Osteoblast (primary cell): ENCODE results near the gene DPF3. TPM values are rescaled to one million over a fixed set of nuclear protein-coding genes. Genes with fewer than 3 reads are reported as not detected.
A peak's percentile ranks its signal among the peaks of the same experiment; 100 is the strongest.

Experiments used
- DNase-seq: peaks from one replicate; pipeline ENCODE4 v3.0.0; 2011; ENCODE audit warnings: low spot score, mixed read lengths; ENCODE audit not compliant: insufficient read length; ENCODE audit errors: missing footprints
- H2AFZ ChIP-seq: 2 replicates; pipeline ENCODE4 v1.6.0; 2011; ENCODE audit warnings: mild to moderate bottlenecking, low read length
- H3K27ac ChIP-seq: 2 replicates; pipeline ENCODE4 v1.5.1; 2011; ENCODE audit warnings: mild to moderate bottlenecking, low read depth, low read length, moderate library complexity
- H3K27me3 ChIP-seq: 2 replicates; pipeline ENCODE4 v1.6.0; 2012; ENCODE audit warnings: mild to moderate bottlenecking, control low read depth, inconsistent platforms, low read length, moderate library complexity; ENCODE audit not compliant: insufficient read depth
- H3K36me3 ChIP-seq: 2 replicates; pipeline ENCODE4 v1.5.1; 2011; ENCODE audit warnings: mild to moderate bottlenecking, low read length, control low read depth, moderate library complexity; ENCODE audit not compliant: insufficient read depth
- H3K4me1 ChIP-seq: 2 replicates; pipeline ENCODE4 v1.5.1; 2011; ENCODE audit warnings: mild to moderate bottlenecking, low read length, control low read depth, moderate library complexity; ENCODE audit not compliant: insufficient read depth
- H3K4me2 ChIP-seq: 2 replicates; pipeline ENCODE4 v1.6.0; 2011; ENCODE audit warnings: mild to moderate bottlenecking, low read length; ENCODE audit not compliant: insufficient read depth
- H3K4me3 ChIP-seq: fragments of 200-600 bp; sonication (generic); 3 replicates; pipeline ENCODE4 v1.5.1; 2012; ENCODE audit warnings: mild to moderate bottlenecking, low read length, inconsistent platforms; ENCODE audit not compliant: insufficient read depth
- H3K79me2 ChIP-seq: 2 replicates; pipeline ENCODE4 v1.6.0; 2012; ENCODE audit warnings: mild to moderate bottlenecking, low read length, control low read depth, inconsistent platforms; ENCODE audit not compliant: insufficient read depth
- H3K9me3 ChIP-seq: 2 replicates; pipeline ENCODE4 v1.5.1; 2011; ENCODE audit warnings: low read depth, low read length, control low read depth
- H4K20me1 ChIP-seq: 2 replicates; pipeline ENCODE4 v1.6.0; 2012; ENCODE audit warnings: mild to moderate bottlenecking, low read length, control low read depth; ENCODE audit not compliant: insufficient read depth
- CTCF ChIP-seq: IDR thresholded peaks from 2 replicates; pipeline ENCODE4 v1.5.1; 2011; ENCODE audit warnings: mild to moderate bottlenecking, low read depth, low read length, moderate library complexity; ENCODE audit errors: extremely low read depth
- total RNA-seq: library from RNA; depleted of rRNA; stranded (reverse); fragments of >200 nt; gene quantifications from 2 replicates; pipeline ENCODE4 v1.2.3, GENCODE V29; 2012

Gene DPF3
- total RNA-seq, 1 donor = 1.8 TPM

GRCh38 chr14:72822946-72823611 lies 70.8 kb downstream of the DPF3 start:
- H3K27ac ChIP-seq = no peak overlapping the region
- peaks cover 3% of the 10 kb centered on the region for H3K9me3 ChIP-seq
- H3K4me1 ChIP-seq = no peaks in the 10 kb centered on the region
- no peak overlapping the region for H3K4me3 ChIP-seq
- H3K36me3 ChIP-seq = no peaks in the 10 kb centered on the region
- peak overlapping the region; percentile 56 for H2AFZ ChIP-seq
- H3K4me2 ChIP-seq = no peak overlapping the region
- DNase-seq = no peak
- no peaks in the 10 kb centered on the region for H4K20me1 ChIP-seq
- no peaks in the 10 kb centered on the region for H3K79me2 ChIP-seq
- no peaks in the 10 kb centered on the region for H3K27me3 ChIP-seq
- no peak for TF ChIP-seq CTCF

GRCh38 chr14:72818998-72819397 lies 74.9 kb downstream of the DPF3 start:
- DNase-seq = no peak
- H3K4me3 ChIP-seq = no peak overlapping the region
- no peaks in the 10 kb centered on the region for H4K20me1 ChIP-seq
- no peaks in the 10 kb centered on the region for H3K36me3 ChIP-seq
- H2AFZ ChIP-seq = no peak overlapping the region
- no peak overlapping the region for H3K27ac ChIP-seq
- peaks cover 3% of the 10 kb centered on the region for H3K9me3 ChIP-seq
- no peaks in the 10 kb centered on the region for H3K27me3 ChIP-seq
- H3K4me2 ChIP-seq = no peak overlapping the region
- no peaks in the 10 kb centered on the region for H3K4me1 ChIP-seq
- H3K79me2 ChIP-seq = no peaks in the 10 kb centered on the region
- no peak for TF ChIP-seq CTCF

- Histone ChIP-seq H3K27me3 (no peaks in the 10 kb centered on the region), H3K36me3 (no peaks in the 10 kb centered on the region), H3K27ac (no peak overlapping the region), H3K4me3 (no peak overlapping the region), H3K9me3 (peaks cover 3% of the 10 kb centered on the region), H3K4me2 (no peak overlapping the region), H3K4me1 (no peaks in the 10 kb centered on the region), H4K20me1 (no peaks in the 10 kb centered on the region), H2AFZ (no peak overlapping the region), H3K79me2 (no peaks in the 10 kb centered on the region)
- no peak for TF ChIP-seq CTCF
- no peak for DNase-seq
Measured at GRCh38 chr14:72816287-72816686, 77.6 kb downstream of the DPF3 start.

- Histone ChIP-seq H3K27ac (no peak overlapping the region), H3K27me3 (no peaks in the 10 kb centered on the region), H3K4me3 (no peak overlapping the region), H3K4me2 (no peak overlapping the region), H3K79me2 (no peaks in the 10 kb centered on the region), H3K36me3 (no peaks in the 10 kb centered on the region), H2AFZ (no peak overlapping the region), H4K20me1 (no peaks in the 10 kb centered on the region), H3K9me3 (peaks cover 3% of the 10 kb centered on the region), H3K4me1 (no peaks in the 10 kb centered on the region)
- peak; percentile 21 for DNase-seq
- TF ChIP-seq CTCF = no peak
Measured at GRCh38 chr14:72815430-72815829, 78.5 kb downstream of the DPF3 start.
